A204.1 (cell line): Measurements from ENCODE around the gene CLDN18.
A peak's percentile ranks its signal among the peaks of the same experiment; 100 is the strongest.

Experiments
- FAIRE-seq: peaks from 2 replicates; lab custom pipeline; 2012; peaks lifted over from hg19 to GRCh38; lab: Jason Lieb, UNC

The CLDN18 gene

GRCh38 chr3:138065949-138066348 lies 56.0 kb downstream of the CLDN18 start:
- FAIRE-seq = no peak

- FAIRE-seq = no peak
Measured at GRCh38 chr3:138066383-138066782, 56.4 kb downstream of the CLDN18 start.

GRCh38 chr3:138066972-138067371 lies 57.0 kb downstream of the CLDN18 start:
- FAIRE-seq = no peak

- no peak for FAIRE-seq
Measured at GRCh38 chr3:138068046-138068445, 58.1 kb downstream of the CLDN18 start.

GRCh38 chr3:138068579-138069174 lies 58.7 kb downstream of the CLDN18 start:
- FAIRE-seq = peak; percentile 47

- no peak for FAIRE-seq
Measured at GRCh38 chr3:138070006-138070405, 60.0 kb downstream of the CLDN18 start.

GRCh38 chr3:138072796-138073195 lies 62.8 kb downstream of the CLDN18 start:
- no peak for FAIRE-seq

GRCh38 chr3:138078096-138078495 lies 68.1 kb downstream of the CLDN18 start:
- FAIRE-seq = no peak

GRCh38 chr3:138078901-138079344 lies 69.0 kb downstream of the CLDN18 start:
- FAIRE-seq = no peak

GRCh38 chr3:138079901-138080300 lies 69.9 kb downstream of the CLDN18 start:
- no peak for FAIRE-seq

GRCh38 chr3:138081371-138082084 lies 71.6 kb downstream of the CLDN18 start:
- no peak for FAIRE-seq

- no peak for FAIRE-seq
Measured at GRCh38 chr3:138082085-138082991, 72.4 kb downstream of the CLDN18 start.

GRCh38 chr3:138082992-138083386 lies 73.0 kb downstream of the CLDN18 start:
- FAIRE-seq = no peak
